Esophagus muscularis mucosa (tissue), 4 donors: ENCODE results near the gene GABARAP. TPM values are rescaled to one million over a fixed set of nuclear protein-coding genes. Genes with fewer than 3 reads are reported as not detected.

ENCODE experiments used
- DNase-seq: peaks from one replicate; pipeline ENCODE4 v3.0.0-alpha.2; 2017; ENCODE audit errors: extremely low spot score
- H3K27ac ChIP-seq, 4 donors: fragments of 200-600 bp; sonication (generic); replicated peaks in 1 of 4; 1 replicate in 3 of 4; 2 replicates in 1 of 4; pipeline ENCODE4 v1.5.1; 2016 to 2019; ENCODE audit warnings: mild to moderate bottlenecking in 1 of 4
- H3K27me3 ChIP-seq, 4 donors: fragments of 200-600 bp; sonication (generic); one replicate each; pipeline versions ENCODE4 v1.5.1 to v1.6.0; 2016 to 2019
- H3K36me3 ChIP-seq, 4 donors: fragments of 200-600 bp; sonication (generic); one replicate each; pipeline ENCODE4 v1.5.1; 2016 to 2019
- H3K4me1 ChIP-seq, 4 donors: fragments of 200-600 bp; sonication (generic); one replicate each; pipeline ENCODE4 v1.5.1; 2016 to 2019
- H3K4me3 ChIP-seq, 4 donors: fragments of 200-600 bp; sonication (generic); 1 replicate in 2 of 4; 2 replicates in 2 of 4; pipeline ENCODE4 v1.5.1; 2016 to 2019; ENCODE audit warnings: mild to moderate bottlenecking in 4 of 4, moderate library complexity in 1 of 4
- H3K9me3 ChIP-seq, 4 donors: fragments of 200-600 bp; sonication (generic); 1 replicate in 3 of 4; 2 replicates in 1 of 4; pipeline ENCODE4 v1.5.1; 2016 to 2019
- CTCF ChIP-seq, 3 experiments: fragments of 200-600 bp in 2 of 3; fragments of 450-650 bp in 1 of 3; sonication (generic) in 2 of 3; IDR thresholded peaks; one replicate each; pipeline ENCODE4 v1.5.1; 2017 to 2019; ENCODE audit warnings: antibody characterized with exemption in 3 of 3, mild to moderate bottlenecking in 2 of 3, moderate library complexity in 1 of 3
- EP300 ChIP-seq: sonication (generic); formaldehyde crosslinking; IDR thresholded peaks from one replicate; pipeline ENCODE4 v1.6.1; 2017; ENCODE audit warnings: antibody characterized with exemption
- POLR2A ChIP-seq: fragments of 450-650 bp; IDR thresholded peaks from one replicate; pipeline ENCODE4 v1.6.1; 2017; ENCODE audit warnings: antibody characterized with exemption, moderate library complexity, mild to moderate bottlenecking, low read depth
- POLR2AphosphoS5 ChIP-seq, 2 donors: sonication (generic); formaldehyde crosslinking; IDR thresholded peaks; one replicate each; pipeline ENCODE4 v1.6.1; 2017; ENCODE audit warnings: antibody characterized with exemption in 2 of 2
- WGBS: methylation state at CpG from one replicate; pipeline ENCODE4 v1.1.5; 2018; 5-methylcytosine and 5-hydroxymethylcytosine counted together
- intact Hi-C: fragments of 100-400 bp; cut with DNase I; formaldehyde crosslinking; loops from one replicate; pipeline ENCODE4 v1.15.1; 2023
- total RNA-seq, 4 donors: library from RNA; depleted of rRNA; stranded (reverse); fragments of >200 nt; gene quantifications; one replicate each; pipeline versions ENCODE4 v1.1.0 to v1.2.1, GENCODE V29; 2016

The GABARAP gene
- total RNA-seq, 4 donors from 2014 or later, result 360 to 524 (median 408) TPM

GRCh38 chr17:7284911-7285310 lies 42.7 kb upstream of the GABARAP start:
- Histone ChIP-seq H3K9me3 (no peaks in the 10 kb centered on the region), H3K27me3 (peaks cover 0 to 7% (median 0%) of the 10 kb centered on the region in 4 donors), H3K36me3 (peaks cover 26 to 44% (median 42%) of the 10 kb centered on the region in 4 donors), H3K4me3 (peak overlapping the region in 2 of 4 donors; percentile 71 to 77), H3K27ac (peak overlapping the region; percentile 95 to 98 (median 96)), H3K4me1 (peaks cover 47 to 96% (median 93%) of the 10 kb centered on the region in 4 donors)
- TF ChIP-seq EP300, result no peak
- TF ChIP-seq POLR2A, result no peak
- TF ChIP-seq POLR2AphosphoS5 (IDR thresholded peaks at IDR 0.05), result no peak
- TF ChIP-seq CTCF (IDR thresholded peaks at IDR 0.05), result no peak
- intact Hi-C loops, result no loop called here
- DNase-seq, result no peak
- WGBS, result 92% methylated on average over 5 of the region's 16 CpGs

- peaks cover 26 to 44% (median 42%) of the 10 kb centered on the region in 4 donors for H3K36me3 ChIP-seq
- peaks cover 47 to 84% (median 81%) of the 10 kb centered on the region in 4 donors for H3K4me1 ChIP-seq
- H3K9me3 ChIP-seq, result no peaks in the 10 kb centered on the region
- H3K27me3 ChIP-seq, result peaks cover 0 to 7% (median 0%) of the 10 kb centered on the region in 4 donors
- H3K4me3 ChIP-seq, result peak overlapping the region; percentile 64 to 77 (median 69)
- no peak for TF ChIP-seq POLR2AphosphoS5 (IDR thresholded peaks at IDR 0.05)
- no peak for TF ChIP-seq EP300
- TF ChIP-seq CTCF (IDR thresholded peaks at IDR 0.05), result no peak
- no peak for TF ChIP-seq POLR2A
- intact Hi-C loops, result no loop called here
- 45% methylated on average over 14 of the region's 18 CpGs for WGBS
- H3K27ac ChIP-seq, result peak overlapping the region; percentile 95 to 98 (median 96)
- no peak for DNase-seq
These were observed 41.4 kb upstream of the GABARAP start for GRCh38 chr17:7283471-7284216.

DNA sequence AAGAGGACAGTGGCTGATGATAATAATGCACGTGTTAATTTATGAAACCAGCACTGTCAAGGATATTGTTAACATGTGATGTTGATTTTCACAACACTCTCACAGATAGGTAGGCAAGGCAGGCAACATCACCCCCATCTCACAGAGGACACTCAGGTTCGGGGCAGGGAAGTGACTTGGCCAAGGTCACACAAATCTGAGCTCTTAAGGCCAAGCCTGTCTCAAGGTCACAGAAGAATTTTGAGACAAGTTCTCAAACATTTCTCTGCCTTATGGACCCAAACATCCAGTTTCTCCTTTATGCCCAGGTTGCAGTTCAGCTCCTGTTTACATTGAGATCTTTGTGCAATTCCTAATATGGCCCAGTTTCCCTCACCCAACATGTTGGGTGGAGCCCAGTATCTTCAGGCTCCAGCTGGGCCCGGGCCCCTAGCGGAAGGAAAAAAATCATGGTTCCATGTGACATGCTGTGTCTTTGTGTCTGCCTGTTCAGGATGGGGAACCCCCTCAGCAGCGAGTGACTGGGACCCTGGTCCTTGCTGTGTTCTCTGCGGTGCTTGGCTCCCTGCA lies 40.6 kb upstream of the GABARAP start:
- peak overlapping the region; percentile 95 to 98 (median 96) for H3K27ac ChIP-seq
- intact Hi-C loops, result no loop called here

More for the DNA sequence above, 40.6 kb upstream of the GABARAP start:
- 13% methylated on average over 4 of the region's 6 CpGs for WGBS
- peaks cover 0 to 7% (median 0%) of the 10 kb centered on the region in 4 donors for H3K27me3 ChIP-seq
- H3K4me3 ChIP-seq, result peak overlapping the region; percentile 64 to 77 (median 69)
- no peak for DNase-seq
- H3K36me3 ChIP-seq, result peaks cover 26 to 42% (median 40%) of the 10 kb centered on the region in 4 donors
- H3K9me3 ChIP-seq, result no peaks in the 10 kb centered on the region
- TF ChIP-seq POLR2AphosphoS5 (IDR thresholded peaks at IDR 0.05), result peak in 1 of 2 donors; percentile 73
- no peak for TF ChIP-seq POLR2A
- TF ChIP-seq CTCF (IDR thresholded peaks at IDR 0.05), result peak in 2 of 3 experiments; percentile 28 to 36
- no peak for TF ChIP-seq EP300
- peaks cover 47 to 78% (median 73%) of the 10 kb centered on the region in 4 donors for H3K4me1 ChIP-seq
